Body of pancreas (tissue), 4 donors: ENCODE measurements around the gene MRPS31.
"Not testable (repeated sequence)": the region's sequence is repeated elsewhere in the genome, so short reads cannot be mapped to it uniquely, and the experiment has no call there.

Experiments
- POLR2A ChIP-seq, 3 donors: fragments of 450-650 bp; IDR thresholded peaks; one replicate each; pipeline ENCODE4 v1.6.1; 2016; ENCODE audit warnings: antibody characterized with exemption in 3 of 3, mild to moderate bottlenecking in 2 of 3
- TF ChIP-seq, protein P1 (sequence below), 7 experiments: fragments of 450-650 bp in 4 of 7; fragments of 200-600 bp in 3 of 7; sonication (generic) in 3 of 7; IDR thresholded peaks; one replicate each; pipeline ENCODE4 v1.5.1; 2016 to 2019; ENCODE audit warnings: antibody characterized with exemption in 7 of 7

GRCh38 chr13:40782971-40783370 lies 12.0 kb upstream of the MRPS31 start:
- TF ChIP-seq, protein P1, sequence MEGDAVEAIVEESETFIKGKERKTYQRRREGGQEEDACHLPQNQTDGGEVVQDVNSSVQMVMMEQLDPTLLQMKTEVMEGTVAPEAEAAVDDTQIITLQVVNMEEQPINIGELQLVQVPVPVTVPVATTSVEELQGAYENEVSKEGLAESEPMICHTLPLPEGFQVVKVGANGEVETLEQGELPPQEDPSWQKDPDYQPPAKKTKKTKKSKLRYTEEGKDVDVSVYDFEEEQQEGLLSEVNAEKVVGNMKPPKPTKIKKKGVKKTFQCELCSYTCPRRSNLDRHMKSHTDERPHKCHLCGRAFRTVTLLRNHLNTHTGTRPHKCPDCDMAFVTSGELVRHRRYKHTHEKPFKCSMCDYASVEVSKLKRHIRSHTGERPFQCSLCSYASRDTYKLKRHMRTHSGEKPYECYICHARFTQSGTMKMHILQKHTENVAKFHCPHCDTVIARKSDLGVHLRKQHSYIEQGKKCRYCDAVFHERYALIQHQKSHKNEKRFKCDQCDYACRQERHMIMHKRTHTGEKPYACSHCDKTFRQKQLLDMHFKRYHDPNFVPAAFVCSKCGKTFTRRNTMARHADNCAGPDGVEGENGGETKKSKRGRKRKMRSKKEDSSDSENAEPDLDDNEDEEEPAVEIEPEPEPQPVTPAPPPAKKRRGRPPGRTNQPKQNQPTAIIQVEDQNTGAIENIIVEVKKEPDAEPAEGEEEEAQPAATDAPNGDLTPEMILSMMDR (IDR thresholded peaks at IDR 0.05) = not testable (repeated sequence)
- not testable (repeated sequence) for TF ChIP-seq POLR2A (IDR thresholded peaks at IDR 0.05)
